Femur (tissue), 1 donor: ENCODE data around the gene AQP1.

Experiments
- DNase-seq: peaks from one replicate; pipeline ENCODE4 v3.0.0-alpha.2; 2017

Gene AQP1

DNA sequence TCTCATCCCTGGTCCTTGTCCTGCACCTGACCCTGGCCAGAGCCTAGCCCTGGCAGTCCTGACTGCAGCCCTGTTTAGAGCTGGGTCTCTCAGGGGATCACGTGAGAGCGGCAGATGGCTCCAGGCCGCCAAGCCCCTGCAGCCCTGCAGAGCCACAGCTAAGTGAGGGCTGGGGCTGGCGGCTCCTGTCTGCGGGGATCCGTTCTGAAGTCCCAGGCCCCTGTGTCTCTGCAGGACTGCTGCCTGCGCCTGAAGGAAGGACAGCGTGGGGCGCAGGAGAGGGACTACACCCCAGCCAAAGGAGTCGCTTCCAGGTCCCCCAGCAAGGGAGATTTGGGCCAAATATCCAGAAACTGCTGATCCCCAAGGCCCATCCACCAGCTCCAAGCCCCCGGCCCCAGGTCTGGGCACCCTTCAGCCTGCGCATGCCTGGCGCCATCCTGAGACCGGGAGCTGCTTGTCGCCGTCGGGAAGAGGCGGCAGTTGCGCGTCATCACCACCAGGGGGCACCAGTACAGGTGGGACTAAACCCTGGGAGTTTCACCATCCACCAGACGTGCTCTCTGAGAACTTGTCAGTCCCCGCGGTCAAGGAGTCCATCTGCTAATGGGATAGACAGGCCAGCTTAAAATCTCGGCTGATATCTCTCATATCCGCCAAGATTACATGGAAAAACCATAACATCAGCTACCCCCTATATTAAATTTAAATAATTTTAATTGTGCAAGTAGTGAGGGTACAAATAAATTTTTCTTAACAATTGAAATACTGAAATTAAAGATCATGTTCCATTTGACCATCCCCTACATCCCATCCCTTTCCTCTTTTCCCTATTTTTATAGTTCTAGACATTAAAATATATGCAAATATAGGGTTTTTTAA, 27.0 kb downstream of the AQP1 start:
- DNase-seq = peak; percentile 84

DNA sequence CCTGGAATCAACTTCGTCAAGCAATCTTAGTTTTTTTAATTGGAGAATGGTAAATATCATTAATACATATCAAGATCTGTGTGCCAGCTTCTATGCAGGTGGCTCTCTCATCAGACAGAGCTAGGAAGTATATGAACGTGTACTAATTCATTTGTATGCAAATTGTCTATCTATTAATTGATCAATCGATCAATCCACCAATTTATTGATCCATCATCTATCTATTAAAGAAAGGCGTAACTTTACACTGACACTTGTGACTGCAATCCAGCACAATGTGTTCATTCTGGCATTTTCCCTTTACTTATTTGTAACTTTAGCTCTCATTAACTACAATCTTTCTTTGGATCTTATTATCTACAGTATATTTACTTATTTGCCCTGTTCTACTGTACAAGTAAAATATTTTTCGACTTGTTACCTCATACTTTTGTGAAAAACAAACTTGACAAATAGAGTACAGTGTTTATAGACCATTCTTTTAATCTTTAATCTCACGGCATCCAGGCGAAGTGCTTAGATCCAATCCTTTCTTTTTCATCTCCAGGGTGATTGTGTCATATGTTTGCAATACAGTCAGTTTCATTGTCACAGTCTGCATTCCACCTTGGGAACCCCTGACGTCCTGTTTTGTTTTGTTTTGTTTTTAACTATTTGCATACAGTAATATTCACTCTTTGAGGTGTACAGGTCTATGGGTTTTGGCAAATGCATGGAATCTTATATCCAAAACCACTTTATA, 30.1 kb downstream of the AQP1 start:
- DNase-seq = no peak

DNA sequence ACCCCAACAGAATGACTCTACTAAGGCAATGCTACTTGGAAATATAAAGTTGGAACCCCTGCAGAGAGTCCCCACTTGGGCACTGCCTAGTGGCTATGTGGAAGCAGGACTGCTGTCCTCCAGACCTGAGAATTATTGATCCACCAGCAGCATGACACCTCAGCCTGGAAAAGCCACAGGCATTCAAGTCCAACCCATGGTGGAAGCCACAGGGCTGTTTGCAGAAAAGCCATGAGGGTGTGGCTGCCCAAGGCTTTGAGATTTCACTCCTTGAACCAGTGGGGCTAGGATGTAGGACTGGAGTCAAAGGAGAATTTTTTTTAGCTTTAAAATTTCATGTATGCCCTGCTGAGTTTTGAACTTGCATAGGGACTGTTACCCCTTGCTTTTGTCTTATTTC, 38.5 kb downstream of the AQP1 start:
- no peak for DNase-seq

DNA sequence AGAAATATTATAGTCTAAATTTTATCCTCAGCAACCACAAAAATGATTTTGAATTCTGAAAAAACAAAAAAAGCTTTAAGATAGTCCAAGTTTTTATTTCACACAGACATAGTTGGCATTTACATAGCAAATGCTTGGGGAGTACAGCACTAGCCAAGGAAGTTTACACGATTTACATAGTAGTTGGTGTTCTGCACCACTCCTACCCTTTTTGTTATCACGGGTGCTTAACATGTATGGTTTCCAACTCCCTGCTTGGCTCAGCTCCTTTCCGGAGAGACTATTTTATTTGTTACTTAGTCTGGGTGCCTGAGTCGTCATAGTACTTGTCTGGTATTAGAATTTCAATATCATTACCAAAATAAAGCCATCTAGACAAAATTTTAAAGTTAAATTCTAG, 43.3 kb downstream of the AQP1 start:
- DNase-seq = no peak

DNA sequence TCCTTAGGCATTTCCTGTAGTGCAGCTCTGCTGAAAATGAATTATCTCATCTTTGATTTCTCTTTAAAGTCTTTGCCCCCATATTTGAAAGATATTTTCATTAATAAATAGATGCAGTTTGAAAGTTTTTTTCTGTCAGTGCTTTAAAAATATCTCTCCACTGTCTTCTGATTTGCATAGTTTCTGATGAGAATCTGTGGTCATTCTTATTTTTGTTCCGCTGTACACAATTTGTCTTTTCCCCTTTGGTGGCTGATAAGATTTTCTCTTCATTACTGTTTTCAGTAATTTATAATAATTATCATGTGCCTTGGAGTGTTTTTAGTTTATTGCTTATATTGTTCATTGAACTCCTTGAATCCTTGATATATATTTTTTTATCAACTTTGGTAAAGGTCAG, 45.1 kb downstream of the AQP1 start:
- no peak for DNase-seq

DNA sequence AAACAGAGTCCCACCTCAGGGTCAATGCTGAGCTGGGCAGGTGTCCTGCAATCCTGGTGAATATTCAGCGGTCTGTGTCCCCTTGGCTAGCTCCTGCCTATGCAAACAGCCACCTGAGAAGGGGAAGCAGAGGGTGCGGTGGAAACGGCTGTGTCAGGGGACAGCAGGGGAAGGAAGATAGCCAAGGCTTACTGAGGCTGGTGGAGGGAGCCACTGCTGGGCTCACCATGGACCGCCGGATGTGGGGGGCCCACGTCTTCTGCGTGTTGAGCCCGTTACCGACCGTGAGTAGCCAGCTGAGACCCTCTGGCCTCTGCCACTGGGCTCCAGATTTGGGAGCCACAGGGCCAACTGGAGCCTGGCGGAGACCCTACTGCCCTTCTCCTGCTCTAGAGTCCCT, 52.2 kb downstream of the AQP1 start, which contains the start of gene GHRHR:
TSS of gene GHRHR (plus strand) at position 112 of the 400 bp plus-strand sequence. CDS start at position 228, 116 bp downstream.
- no peak for DNase-seq

DNA sequence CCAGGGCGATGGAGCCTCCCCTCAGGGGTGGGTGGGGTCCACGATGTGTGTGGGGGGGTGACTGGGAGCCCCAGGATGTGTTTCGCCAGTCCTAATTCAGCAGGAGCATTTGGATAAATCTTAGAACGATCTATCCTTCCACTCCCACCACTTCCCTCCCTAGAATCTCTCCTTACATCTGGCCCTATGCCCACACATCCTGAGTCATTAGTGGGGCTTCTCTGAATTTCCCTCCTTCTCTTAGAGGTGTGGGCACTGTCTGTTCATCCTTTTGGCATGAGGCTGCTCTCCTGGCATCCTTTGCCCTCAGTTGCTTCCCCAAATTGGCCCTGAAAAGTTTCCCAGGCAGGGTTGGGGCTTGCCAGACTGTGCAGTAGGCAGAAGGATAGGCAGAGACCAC, 53.7 kb downstream of the AQP1 start:
- no peak for DNase-seq

DNA sequence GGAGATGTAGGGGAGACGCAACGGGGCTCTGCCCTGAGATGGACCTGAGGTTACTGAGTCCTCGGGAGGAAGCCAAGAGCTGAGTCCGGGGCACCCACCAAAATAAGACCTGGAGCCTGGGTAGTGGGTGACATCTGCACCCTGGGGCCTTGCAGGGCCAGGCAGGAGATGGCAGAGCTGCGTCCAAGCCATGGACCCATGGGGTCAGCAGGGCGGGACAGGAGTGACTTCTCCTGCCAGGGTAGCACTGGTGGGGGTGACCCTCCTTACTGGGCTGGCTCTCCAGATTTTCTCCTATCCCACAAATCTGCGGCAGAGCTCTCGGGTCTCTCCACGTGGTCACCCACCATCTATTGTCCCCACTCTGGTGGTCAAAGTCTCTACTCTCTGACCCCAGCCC, 54.2 kb downstream of the AQP1 start:
- DNase-seq = no peak

DNA sequence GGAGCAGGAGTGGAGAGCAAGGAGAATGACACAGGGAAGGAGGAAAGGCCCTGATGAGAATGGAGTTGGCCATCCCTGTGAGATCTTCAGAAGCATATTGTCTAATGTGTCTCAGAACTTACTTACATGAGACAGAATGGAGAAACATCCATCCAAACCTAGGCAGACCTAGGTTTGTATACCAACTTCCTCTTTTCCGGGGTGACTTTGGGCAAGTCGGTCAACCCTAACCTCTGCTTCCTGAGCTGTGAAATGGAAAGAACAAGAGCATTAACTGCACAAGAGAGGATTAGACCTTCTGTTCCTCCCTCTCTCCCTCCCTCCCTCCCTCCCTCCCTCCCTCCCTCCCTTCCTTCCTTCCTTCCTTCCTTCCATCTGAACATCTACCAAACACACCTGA, 56.6 kb downstream of the AQP1 start:
- no peak for DNase-seq

DNA sequence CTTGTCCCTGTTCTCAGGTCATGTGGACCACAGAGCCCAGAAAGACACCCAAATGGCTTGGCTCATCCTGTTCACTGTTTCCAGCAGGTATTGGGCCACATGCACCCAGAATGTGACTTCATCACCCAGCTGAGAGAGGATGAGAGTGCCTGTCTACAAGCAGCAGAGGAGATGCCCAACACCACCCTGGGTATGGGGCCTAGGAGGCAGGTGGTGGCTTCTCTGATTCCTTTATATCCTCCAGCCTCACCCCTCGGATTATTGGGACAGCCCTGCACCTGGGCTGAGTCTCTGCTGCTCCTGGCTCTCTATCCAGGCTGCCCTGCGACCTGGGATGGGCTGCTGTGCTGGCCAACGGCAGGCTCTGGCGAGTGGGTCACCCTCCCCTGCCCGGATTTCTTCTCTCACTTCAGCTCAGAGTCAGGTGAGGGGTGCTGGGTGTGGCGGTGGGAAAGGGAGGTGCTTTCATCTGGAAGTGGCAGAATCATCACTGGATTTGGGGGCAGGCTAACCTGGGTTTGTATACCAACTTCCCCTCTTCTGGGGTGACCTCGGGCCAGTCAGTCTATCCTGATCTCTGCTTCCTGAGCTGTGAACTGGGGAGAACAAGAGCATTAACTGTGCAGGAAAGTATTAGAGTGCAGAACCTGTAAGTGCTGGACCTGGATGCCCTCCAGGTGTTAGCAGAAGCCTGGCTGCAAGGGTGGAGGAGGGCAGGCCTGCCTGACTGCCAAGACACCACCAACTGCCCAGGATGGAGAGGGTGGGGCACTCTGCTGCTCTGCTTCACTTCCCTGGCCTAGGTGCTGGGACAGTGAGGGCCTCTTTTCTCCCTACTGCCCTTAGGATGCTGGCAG, 57.3 kb downstream of the AQP1 start:
- DNase-seq = no peak

DNA sequence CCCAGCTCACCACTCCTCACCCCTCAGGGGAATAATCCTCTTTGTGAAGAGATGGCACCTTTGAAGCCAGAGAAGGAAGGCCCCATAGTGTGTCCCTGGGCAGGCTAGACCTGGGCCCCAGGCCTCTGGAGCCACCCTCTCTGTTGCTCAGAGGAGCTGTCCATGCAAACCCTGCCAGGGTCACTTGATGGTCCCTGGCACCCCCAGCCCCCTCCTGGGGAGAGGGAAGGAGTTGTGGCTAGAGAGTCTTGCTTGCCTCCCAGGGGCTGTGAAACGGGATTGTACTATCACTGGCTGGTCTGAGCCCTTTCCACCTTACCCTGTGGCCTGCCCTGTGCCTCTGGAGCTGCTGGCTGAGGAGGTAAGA, 57.9 kb downstream of the AQP1 start:
- no peak for DNase-seq

DNA sequence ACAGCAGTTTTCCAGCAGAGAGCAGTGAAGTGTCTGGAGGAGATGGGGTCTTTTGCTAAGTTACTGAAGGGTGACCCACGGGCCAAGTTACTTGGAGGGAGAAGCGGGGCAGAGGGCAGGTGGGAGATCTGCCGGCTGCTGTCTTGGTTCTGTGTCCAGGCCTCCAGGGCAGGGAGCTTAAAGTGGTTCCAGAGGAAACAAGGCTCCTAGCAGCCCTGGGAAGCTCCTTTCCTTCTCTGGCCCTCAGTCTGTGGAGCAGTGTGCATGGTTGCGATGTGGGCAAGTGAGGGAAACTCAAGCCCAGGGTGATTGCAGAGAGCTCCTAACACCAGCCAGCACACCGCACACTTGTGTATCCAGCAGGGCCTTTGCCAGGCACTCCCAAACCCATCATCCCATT, 58.4 kb downstream of the AQP1 start:
- DNase-seq = no peak

DNA sequence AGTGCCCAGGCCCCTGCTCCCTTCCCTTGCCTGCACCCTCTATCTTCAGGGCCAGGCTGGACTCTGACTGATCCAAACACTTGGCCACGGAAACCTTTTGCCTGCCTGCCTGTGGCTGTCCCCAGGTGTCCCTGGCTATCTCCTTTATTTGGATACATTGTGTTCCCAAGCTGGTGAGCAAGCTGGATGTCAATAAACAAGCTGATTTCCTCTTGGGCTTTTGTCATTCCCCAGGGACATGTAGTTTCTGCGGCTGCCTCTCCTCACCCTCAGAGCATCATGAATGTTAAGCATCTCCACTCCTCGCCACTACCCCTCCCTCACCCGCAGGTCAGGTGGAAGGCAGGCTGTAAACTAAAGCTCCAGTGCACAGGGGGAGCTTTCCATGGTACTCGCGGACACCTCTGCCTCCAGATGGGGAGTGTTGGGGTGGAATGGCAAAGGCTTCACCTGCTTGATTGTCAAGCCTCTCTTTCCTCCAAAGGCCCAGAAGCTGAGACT, 59.0 kb downstream of the AQP1 start:
- no peak for DNase-seq

DNA sequence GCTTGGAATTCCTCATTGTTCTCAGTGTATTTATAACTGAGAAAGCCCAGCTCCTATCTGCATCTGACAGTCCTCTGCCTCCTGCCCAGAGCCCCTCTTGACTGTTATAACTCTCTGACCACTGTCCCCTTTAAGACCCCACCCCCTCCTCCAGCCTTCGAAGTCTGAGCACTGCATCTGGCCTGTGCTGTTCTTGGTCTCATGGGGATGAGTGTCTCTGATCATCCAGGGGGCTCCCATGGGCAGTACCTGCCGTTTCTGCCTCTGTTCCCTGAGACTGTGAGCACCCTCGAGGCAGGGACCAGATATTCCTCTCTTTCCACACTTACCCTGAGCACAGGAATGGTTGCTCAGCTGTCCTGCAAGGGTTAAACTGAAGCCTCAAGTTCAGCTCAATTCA, 59.8 kb downstream of the AQP1 start:
- no peak for DNase-seq

DNA sequence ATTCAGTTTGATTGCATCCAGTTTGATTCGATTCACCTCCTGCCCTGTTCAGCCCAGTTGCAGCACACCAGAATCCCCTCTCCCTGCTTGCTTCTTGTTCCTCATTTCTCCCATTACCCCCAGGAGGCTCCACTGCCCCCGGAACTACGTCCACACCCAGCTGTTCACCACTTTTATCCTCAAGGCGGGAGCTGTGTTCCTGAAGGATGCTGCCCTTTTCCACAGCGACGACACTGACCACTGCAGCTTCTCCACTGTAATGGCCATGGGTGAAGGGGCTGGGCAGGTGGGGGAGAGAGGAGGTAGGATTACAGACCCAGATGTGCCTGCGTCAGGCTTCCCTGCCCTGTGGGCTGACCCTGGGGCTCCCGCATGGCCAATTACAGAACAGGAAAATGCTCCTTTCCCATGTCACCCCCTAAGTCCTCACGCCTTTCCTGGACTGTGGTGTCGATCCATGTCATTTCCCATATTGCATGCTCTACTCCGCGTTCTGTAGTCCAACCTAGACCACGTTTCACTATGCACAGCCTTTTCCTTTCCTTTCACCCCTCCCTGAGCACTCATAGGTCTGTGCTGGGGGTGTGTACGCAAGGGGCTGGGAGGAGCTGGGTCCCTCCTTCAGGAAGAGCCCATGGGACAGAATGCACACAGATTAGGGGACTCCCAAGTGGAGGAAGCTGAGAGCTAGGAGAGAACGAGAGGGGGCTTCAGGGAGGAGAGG, 60.3 kb downstream of the AQP1 start:
- no peak for DNase-seq

DNA sequence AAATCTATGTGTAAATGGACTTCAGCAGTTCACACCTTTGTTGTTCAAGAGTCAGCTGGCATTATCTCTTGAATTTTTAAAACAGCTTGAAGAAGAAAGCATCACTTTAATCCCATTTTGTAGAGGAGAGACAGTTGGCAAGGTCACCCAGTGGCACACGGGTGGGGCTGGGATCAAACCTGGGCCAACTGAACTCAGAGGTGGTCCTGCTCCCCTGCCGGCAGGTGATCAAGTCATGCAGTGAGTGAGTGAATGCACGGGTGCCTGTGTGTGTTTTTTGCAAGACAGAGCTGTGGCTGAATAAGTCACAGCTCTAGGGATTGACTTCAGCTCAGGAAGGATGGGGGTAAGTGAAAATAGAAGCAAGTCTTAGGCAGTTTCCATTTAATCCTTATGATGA, 61.6 kb downstream of the AQP1 start:
- no peak for DNase-seq

DNA sequence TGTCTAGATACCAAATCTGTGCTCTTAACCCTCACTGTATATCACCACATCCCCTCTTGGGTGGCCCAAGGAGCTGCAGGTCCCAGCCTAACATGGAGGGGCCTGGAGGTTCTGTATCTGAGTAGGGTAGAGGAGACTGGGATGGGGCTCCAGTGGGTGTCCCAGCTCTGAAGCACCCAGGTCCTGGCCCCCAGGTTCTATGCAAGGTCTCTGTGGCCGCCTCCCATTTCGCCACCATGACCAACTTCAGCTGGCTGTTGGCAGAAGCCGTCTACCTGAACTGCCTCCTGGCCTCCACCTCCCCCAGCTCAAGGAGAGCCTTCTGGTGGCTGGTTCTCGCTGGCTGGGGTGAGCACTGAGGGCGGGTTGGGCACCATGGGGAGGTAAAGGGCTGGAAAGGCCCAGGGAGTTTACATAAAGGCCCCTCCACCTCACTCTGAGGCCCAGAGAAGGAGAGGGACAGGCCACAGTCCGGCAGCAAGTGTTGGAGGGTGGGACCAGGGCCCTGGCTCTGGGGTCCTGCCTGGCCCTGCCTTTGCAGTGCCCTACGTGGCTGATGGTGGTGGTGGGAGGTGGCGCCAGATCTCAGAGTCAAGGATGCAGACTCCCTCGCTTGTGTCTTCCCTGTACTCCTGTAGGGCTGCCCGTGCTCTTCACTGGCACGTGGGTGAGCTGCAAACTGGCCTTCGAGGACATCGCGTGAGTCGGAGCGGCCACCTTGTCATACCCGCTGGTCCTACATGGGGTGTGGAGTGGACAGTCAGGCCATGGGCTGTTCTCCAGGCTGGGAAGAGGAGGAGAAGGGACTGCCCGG, 62.3 kb downstream of the AQP1 start:
- no peak for DNase-seq

DNA sequence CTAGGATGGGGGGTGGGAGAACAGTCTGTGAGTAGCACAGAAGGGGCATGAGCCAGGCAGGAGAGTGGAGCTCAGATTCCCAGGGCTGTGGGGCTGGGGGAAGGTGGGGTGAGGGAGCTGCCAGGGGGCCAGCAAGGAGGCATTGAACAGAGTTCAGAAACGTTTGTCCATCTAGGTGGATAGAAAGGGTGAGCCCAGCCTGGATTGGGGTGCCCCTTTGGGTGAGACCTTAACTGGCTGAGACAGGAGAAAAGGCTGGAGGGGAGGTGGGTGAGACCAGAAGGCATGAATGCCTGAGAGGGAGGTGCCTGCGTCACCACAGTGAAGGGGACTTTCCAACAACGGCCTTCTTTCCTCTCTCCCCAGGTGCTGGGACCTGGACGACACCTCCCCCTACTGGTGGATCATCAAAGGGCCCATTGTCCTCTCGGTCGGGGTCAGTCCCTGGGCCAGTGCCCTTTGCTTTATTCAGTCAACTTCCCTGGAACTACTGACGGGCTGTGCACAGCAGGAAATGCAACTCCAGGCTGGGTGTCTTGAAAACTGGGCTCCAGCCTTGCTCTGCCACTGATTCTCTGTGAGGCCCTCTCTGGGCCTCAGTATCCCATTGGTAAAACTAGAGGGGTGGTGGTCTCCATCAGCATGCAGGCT, 63.1 kb downstream of the AQP1 start:
- DNase-seq = no peak
